Nephron (organoid): Measurements from ENCODE around the gene SOX21.

ENCODE experiments used
- H3K27ac Mint-ChIP-seq, 3 experiments: 2 replicates each; pipeline ENCODE4 v1.8.0; 2020; ENCODE audit warnings: mixed read lengths in 3 of 3, mild to moderate bottlenecking in 2 of 3, moderate library complexity in 1 of 3
- H3K27me3 Mint-ChIP-seq: 2 replicates; pipeline ENCODE4 v1.8.0; 2021; ENCODE audit warnings: low read depth, mild to moderate bottlenecking, moderate library complexity, mixed read lengths
- H3K36me3 Mint-ChIP-seq: 2 replicates; pipeline ENCODE4 v1.8.0; 2020; ENCODE audit warnings: low read depth, mixed read lengths
- H3K4me1 Mint-ChIP-seq: 2 replicates; pipeline ENCODE4 v1.8.0; 2020; ENCODE audit warnings: mixed read lengths
- H3K4me3 Mint-ChIP-seq, 3 experiments: 2 replicates each; pipeline ENCODE4 v1.8.0; 2020; ENCODE audit warnings: mild to moderate bottlenecking in 3 of 3, mixed read lengths in 3 of 3, moderate library complexity in 2 of 3
- H3K9me3 Mint-ChIP-seq: 2 replicates; pipeline ENCODE4 v1.8.0; 2020; ENCODE audit warnings: mixed read lengths
- TF ChIP-seq, protein P1 (sequence below), 3 experiments: fragments of 200-600 bp; sonication (generic); IDR thresholded peaks; one replicate each; pipeline ENCODE4 v1.5.0; 2021; ENCODE audit warnings: antibody characterized with exemption in 3 of 3; ENCODE audit not compliant: unreplicated experiment in 3 of 3

SOX21 gene

DNA sequence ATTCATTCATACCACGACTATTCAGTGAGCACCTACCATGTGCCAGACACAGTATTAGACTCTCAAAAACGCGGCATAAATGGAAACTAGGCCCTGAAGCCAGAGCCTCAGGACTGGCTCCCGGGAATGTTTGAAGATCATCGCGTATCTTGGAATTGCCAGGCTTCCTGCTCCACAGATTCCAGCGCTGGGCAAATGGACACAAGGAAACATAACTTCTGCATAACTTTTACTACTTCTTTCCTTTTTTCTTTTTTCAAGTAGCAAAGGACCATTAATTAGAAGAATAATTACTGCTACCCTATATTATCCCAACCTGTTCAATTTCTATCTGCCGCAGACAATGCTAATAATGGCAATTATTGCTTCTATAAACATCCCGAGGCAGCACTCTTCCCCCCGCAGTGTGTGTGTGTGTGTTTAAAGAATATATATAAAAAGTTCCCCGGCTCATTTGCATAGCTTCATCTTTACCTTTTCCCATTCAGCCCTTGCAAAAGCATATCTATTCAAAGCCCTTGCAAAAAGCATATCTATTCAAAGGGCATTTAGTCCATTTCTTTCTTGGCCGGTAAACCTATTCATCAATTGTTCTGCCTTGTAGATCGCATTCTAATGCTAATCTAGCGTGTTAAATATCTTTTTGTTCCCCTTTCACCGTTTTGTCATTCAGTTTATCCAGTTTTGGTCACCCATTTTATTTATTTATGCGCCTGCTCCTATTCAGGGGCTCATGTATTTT is 6.1 kb downstream of the SOX21 start:
- Mint-ChIP-seq H3K36me3 (no peaks in the 10 kb centered on the region), H3K4me3 (no peak overlapping the region)

DNA sequence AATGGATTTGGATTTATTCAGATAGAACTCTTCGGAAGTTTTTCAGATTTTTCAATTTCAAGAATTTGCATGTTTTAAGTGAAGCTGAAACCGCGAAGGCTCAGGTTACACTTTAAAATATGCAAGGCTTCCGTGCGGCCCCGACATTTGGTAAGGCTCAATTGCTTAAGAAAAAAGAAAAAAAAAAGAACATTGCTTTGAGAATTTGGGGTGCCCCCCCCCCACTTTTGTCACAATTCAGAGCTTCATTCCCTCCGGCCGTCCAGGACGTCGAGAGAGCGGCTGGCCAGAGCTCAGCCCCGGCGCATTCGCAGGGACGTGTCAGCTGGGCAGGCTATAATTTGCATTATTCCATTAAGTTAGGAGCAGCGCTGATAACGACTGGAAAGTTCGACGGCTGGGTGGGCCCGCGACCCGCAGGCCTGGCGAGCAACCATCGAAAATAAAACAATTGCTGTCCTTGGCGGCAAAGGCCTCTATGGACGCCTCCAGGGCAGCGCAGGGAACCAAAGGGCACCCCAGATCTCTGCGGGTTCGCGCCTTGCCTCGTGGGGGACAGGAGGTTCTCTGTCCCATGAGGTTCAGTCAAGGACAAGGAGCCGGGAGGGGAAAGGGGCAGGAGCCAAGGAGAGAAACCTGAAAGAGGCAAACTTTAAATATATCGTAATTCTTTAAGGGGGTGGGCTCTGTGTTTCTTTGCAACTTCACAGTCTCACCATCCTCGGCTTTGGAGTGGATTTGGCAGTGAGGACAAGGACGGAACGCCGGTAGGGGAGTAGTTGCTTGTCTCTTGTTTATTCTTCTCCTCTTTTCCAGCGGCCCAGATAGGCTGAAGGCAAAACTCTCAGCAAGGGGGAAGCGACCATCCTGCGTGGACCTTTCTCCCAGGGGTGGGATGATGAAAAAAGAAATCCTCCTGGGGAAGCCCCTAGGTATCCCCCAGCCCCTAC is 7.0 kb downstream of the SOX21 start:
- Mint-ChIP-seq H3K36me3 (no peaks in the 10 kb centered on the region), H3K27ac (no peak overlapping the region), H3K9me3 (peaks cover 10% of the 10 kb centered on the region), H3K27me3 (peaks cover 100% of the 10 kb centered on the region), H3K4me3 (no peak overlapping the region), H3K4me1 (peaks cover 20% of the 10 kb centered on the region)
- TF ChIP-seq, protein P1, sequence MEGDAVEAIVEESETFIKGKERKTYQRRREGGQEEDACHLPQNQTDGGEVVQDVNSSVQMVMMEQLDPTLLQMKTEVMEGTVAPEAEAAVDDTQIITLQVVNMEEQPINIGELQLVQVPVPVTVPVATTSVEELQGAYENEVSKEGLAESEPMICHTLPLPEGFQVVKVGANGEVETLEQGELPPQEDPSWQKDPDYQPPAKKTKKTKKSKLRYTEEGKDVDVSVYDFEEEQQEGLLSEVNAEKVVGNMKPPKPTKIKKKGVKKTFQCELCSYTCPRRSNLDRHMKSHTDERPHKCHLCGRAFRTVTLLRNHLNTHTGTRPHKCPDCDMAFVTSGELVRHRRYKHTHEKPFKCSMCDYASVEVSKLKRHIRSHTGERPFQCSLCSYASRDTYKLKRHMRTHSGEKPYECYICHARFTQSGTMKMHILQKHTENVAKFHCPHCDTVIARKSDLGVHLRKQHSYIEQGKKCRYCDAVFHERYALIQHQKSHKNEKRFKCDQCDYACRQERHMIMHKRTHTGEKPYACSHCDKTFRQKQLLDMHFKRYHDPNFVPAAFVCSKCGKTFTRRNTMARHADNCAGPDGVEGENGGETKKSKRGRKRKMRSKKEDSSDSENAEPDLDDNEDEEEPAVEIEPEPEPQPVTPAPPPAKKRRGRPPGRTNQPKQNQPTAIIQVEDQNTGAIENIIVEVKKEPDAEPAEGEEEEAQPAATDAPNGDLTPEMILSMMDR (IDR thresholded peaks at IDR 0.05; ENCODE audit: unreplicated experiment in 3 of 3), result no peak

More for the DNA sequence above, 6.1 kb downstream of the SOX21 start:
- H3K4me1 Mint-ChIP-seq, result peaks cover 23% of the 10 kb centered on the region
- peaks cover 7% of the 10 kb centered on the region for H3K9me3 Mint-ChIP-seq
- H3K27me3 Mint-ChIP-seq, result peaks cover 99% of the 10 kb centered on the region
- H3K27ac Mint-ChIP-seq, result no peak overlapping the region
- TF ChIP-seq, protein P1 (IDR thresholded peaks at IDR 0.05; ENCODE audit: unreplicated experiment in 3 of 3), result no peak

DNA sequence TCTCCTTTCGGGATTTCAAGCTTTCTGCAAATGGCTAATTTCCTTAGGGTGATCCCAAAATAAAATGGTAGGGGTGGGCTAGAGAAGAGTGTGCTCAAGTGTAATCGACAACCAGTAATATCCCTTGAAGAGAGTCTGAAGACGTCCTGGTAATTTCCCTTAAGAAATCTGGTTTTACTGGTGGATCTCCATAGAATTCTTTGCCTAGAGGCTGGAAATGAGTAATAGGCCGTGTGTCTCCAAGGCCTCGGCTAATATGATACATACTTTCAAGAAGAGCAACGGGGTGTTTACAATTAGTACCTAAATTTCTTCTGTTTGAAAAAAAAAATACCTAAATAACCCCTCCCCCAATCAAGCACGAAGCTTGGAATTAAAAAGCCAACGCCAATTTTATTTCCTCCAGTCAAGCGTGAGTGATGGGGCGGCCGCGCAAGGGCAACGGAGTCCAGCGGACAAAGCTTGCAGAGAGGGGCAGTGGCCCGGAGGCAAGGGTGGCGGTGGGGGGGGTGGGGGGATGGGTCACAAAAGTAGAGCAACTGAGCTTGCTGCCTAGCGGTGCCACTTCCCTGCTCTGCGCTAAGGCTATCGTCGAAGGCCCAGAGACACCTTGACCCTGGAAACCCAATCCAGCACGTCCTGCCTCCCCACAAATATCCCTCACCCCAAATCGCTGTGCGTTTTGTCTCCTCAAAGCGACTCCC is 7.8 kb downstream of the SOX21 start:
- Mint-ChIP-seq H3K4me1 (peaks cover 17% of the 10 kb centered on the region), H3K4me3 (peak overlapping the region in 1 of 3 experiments; percentile 1), H3K27ac (no peak overlapping the region), H3K9me3 (peaks cover 10% of the 10 kb centered on the region), H3K27me3 (peaks cover 100% of the 10 kb centered on the region), H3K36me3 (no peaks in the 10 kb centered on the region)
- TF ChIP-seq, protein P1 (IDR thresholded peaks at IDR 0.05; ENCODE audit: unreplicated experiment in 3 of 3), result no peak

DNA sequence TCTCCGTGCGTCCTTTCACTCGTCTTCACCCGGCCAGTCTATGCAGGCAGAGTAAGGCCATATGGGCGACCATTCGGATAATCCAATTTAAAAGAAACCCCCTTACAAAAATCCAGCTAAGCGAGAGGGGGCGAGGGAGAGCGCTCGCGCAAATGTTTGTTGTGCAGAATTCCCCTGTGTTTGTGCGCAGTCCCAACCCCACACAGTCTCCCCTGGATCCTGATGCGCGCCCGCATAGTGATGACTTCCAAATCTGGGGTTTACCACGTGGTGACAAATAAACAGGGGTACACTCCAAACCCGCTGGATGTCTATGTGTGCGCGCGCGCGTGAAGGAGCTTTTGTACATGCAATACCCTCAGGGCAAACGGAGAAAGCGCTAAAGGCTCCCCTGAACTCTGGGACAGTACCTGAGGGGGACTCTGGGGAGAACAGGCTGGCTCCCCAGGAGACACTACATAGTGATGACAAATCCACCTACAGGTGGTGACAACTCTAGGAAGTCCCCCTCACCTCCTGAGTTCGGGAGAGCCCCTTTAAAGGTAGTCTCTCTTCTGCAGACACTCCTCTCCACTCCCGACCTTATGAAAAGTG is 8.5 kb downstream of the SOX21 start:
- H3K27ac Mint-ChIP-seq, result no peak overlapping the region
- H3K27me3 Mint-ChIP-seq, result peaks cover 100% of the 10 kb centered on the region
- TF ChIP-seq, protein P1 (IDR thresholded peaks at IDR 0.05; ENCODE audit: unreplicated experiment in 3 of 3), result no peak
- peaks cover 17% of the 10 kb centered on the region for H3K4me1 Mint-ChIP-seq
- H3K9me3 Mint-ChIP-seq, result peaks cover 10% of the 10 kb centered on the region
- H3K36me3 Mint-ChIP-seq, result no peaks in the 10 kb centered on the region
- H3K4me3 Mint-ChIP-seq, result peak overlapping the region; percentile 18 to 36 (median 21)

DNA sequence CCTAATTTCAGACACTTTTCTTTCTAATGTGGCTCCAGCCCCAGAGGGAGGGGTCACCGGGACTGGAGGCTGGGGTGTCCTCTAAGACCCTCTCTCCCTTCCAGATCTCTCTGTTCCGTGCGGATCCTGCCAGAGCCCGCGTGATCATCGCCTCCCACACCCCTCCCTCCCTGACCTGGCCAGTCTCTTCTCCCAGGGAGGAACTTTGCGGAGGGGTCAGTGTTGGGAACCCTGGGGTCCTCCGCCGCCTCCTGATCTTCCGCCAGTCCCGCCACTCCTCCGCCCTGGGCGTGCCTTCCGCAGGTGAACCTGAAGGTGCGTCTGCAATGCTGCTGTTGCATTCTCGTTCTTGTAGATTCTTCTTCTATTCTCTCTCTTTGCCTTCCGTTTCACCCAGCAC is 9.1 kb downstream of the SOX21 start:
- H3K36me3 Mint-ChIP-seq, result no peaks in the 10 kb centered on the region
- H3K4me3 Mint-ChIP-seq, result peak overlapping the region; percentile 18 to 36 (median 21)
- H3K9me3 Mint-ChIP-seq, result peaks cover 10% of the 10 kb centered on the region
- peaks cover 100% of the 10 kb centered on the region for H3K27me3 Mint-ChIP-seq
- H3K4me1 Mint-ChIP-seq, result peaks cover 15% of the 10 kb centered on the region
- no peak overlapping the region for H3K27ac Mint-ChIP-seq
- TF ChIP-seq, protein P1 (IDR thresholded peaks at IDR 0.05; ENCODE audit: unreplicated experiment in 3 of 3), result no peak
